GM19467 (cell line): ENCODE data around the gene RPTOR.
"Not testable (repeated sequence)": the region's sequence is repeated elsewhere in the genome, so short reads cannot be mapped to it uniquely, and the experiment has no call there.

Source experiments
- ATAC-seq: cut with Tn5 transposase; IDR thresholded peaks from one replicate; pipeline ENCODE4 v1.9.1; 2021; ENCODE audit warnings: mild to moderate bottlenecking, moderate library complexity; ENCODE audit not compliant: unreplicated experiment

The RPTOR gene

GRCh38 chr17:80691784-80692183 lies 147.1 kb downstream of the RPTOR start:
- no peak for ATAC-seq

GRCh38 chr17:80692931-80693467 lies 148.4 kb downstream of the RPTOR start:
- ATAC-seq: no peak

GRCh38 chr17:80693511-80693910 lies 148.9 kb downstream of the RPTOR start:
- ATAC-seq: no peak

GRCh38 chr17:80694085-80694991 lies 149.7 kb downstream of the RPTOR start:
- ATAC-seq: no peak

GRCh38 chr17:80694992-80695912 lies 150.6 kb downstream of the RPTOR start:
- no peak for ATAC-seq

- ATAC-seq: no peak
Observed at GRCh38 chr17:80695979-80696378, 151.3 kb downstream of the RPTOR start.

- no peak for ATAC-seq
Observed at GRCh38 chr17:80696456-80696855, 151.8 kb downstream of the RPTOR start.

GRCh38 chr17:80696964-80697363 lies 152.3 kb downstream of the RPTOR start:
- no peak for ATAC-seq

- no peak for ATAC-seq
Observed at GRCh38 chr17:80698297-80698696, 153.7 kb downstream of the RPTOR start.

- ATAC-seq: not testable (repeated sequence)
Observed at GRCh38 chr17:80699205-80699604, 154.6 kb downstream of the RPTOR start.

GRCh38 chr17:80701730-80702129 lies 157.1 kb downstream of the RPTOR start:
- ATAC-seq: no peak

- ATAC-seq: no peak
Observed at GRCh38 chr17:80702315-80703141, 157.9 kb downstream of the RPTOR start.

GRCh38 chr17:80703142-80703478 lies 158.5 kb downstream of the RPTOR start:
- no peak for ATAC-seq

GRCh38 chr17:80704381-80704819 lies 159.8 kb downstream of the RPTOR start:
- ATAC-seq: no peak

- no peak for ATAC-seq
Observed at GRCh38 chr17:80704894-80705293, 160.3 kb downstream of the RPTOR start.

- ATAC-seq: no peak
Observed at GRCh38 chr17:80705988-80706387, 161.3 kb downstream of the RPTOR start.

GRCh38 chr17:80706463-80706867 lies 161.8 kb downstream of the RPTOR start:
- ATAC-seq: no peak

- no peak for ATAC-seq
Observed at GRCh38 chr17:80708480-80708879, 163.8 kb downstream of the RPTOR start.

GRCh38 chr17:80709090-80709695 lies 164.6 kb downstream of the RPTOR start:
- no peak for ATAC-seq

- ATAC-seq: no peak
Observed at GRCh38 chr17:80710714-80711302, 166.2 kb downstream of the RPTOR start.
